HepG2 (cell line): ENCODE measurements around the gene TCEAL9.

Experiments used
- ELF1 ChIP-seq: sonication (generic); formaldehyde crosslinking; IDR thresholded peaks from 2 replicates; pipeline ENCODE4 v1.4.0; 2020; ENCODE audit warnings: missing genetic modification reagents
- GTF3A ChIP-seq: sonication (generic); formaldehyde crosslinking; conservative IDR thresholded peaks from 2 replicates; pipeline ENCODE4 v1.4.0; 2020; ENCODE audit warnings: mild to moderate bottlenecking, missing genetic modification reagents
- ZNF143 ChIP-seq: sonication (generic); formaldehyde crosslinking; IDR thresholded peaks from 2 replicates; pipeline ENCODE4 v1.4.0; 2020; ENCODE audit warnings: missing genetic modification reagents
- ZNF792 ChIP-seq: IDR thresholded peaks from 2 replicates; pipeline ENCODE4 v1.6.1; 2016
- TF ChIP-seq, protein P1 (sequence below): sonication (generic); formaldehyde crosslinking; IDR thresholded peaks from 2 replicates; pipeline ENCODE4 v1.9.0; 2022; ENCODE audit warnings: low read depth, missing genetic modification reagents

DNA sequence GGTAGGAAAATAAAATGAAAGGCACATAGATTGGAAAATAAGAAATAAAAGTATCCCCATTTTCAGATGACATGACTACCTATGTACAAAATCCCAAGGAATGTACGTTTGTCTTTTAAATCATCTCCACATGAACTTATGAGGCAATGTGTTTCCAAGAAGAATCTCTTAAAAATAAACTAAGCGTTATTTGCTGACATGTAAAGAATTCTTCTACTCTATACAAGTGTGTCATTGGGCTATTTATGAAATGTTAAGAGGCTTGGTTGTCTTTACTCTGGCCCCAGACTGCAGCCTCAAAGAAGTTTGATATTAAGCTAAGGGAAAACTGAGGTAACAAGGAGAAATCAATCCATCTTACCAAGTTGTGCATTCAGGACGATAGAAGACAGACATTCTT lies 37.2 kb downstream of the TCEAL9 start:
- TF ChIP-seq ELF1 (CRISPR knock-in tag) (no peak), ZNF143 (CRISPR knock-in tag) (no peak), ZNF792 (CRISPR knock-in tag) (no peak), GTF3A (CRISPR knock-in tag) (no peak)
- TF ChIP-seq, protein P1, sequence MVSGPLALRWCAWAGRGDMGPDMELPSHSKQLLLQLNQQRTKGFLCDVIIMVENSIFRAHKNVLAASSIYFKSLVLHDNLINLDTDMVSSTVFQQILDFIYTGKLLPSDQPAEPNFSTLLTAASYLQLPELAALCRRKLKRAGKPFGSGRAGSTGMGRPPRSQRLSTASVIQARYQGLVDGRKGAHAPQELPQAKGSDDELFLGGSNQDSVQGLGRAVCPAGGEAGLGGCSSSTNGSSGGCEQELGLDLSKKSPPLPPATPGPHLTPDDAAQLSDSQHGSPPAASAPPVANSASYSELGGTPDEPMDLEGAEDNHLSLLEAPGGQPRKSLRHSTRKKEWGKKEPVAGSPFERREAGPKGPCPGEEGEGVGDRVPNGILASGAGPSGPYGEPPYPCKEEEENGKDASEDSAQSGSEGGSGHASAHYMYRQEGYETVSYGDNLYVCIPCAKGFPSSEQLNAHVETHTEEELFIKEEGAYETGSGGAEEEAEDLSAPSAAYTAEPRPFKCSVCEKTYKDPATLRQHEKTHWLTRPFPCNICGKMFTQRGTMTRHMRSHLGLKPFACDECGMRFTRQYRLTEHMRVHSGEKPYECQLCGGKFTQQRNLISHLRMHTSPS (CRISPR knock-in tag), result no peak
